BLaER1 treated with 17β-estradiol and CSF1 and Interleukin-3, amounts not matched to agents 10 nM and 100 nM (cell line): ENCODE data around the gene KRT86.

Source experiments
- H3K27ac ChIP-seq, 11 experiments: shearing (Covaris generic); formaldehyde crosslinking; 2 replicates each; pipeline ENCODE4 v1.8.1; 2022
- H3K27me3 ChIP-seq, 11 experiments: shearing (Covaris generic); formaldehyde crosslinking; 2 replicates each; pipeline ENCODE4 v1.8.1; 2022
- H3K36me3 ChIP-seq, 11 experiments: shearing (Covaris generic); formaldehyde crosslinking; 2 replicates each; pipeline ENCODE4 v1.8.1; 2022
- H3K4me1 ChIP-seq, 10 experiments: shearing (Covaris generic); formaldehyde crosslinking; 2 replicates each; pipeline ENCODE4 v1.8.1; 2022
- H3K4me2 ChIP-seq, 11 experiments: shearing (Covaris generic); formaldehyde crosslinking; 2 replicates each; pipeline ENCODE4 v1.8.1; 2022
- H3K4me3 ChIP-seq, 10 experiments: shearing (Covaris generic); formaldehyde crosslinking; 2 replicates each; pipeline ENCODE4 v1.8.1; 2022
- H3K9ac ChIP-seq, 11 experiments: shearing (Covaris generic); formaldehyde crosslinking; 2 replicates each; pipeline ENCODE4 v1.8.1; 2022
- H3K9me3 ChIP-seq, 11 experiments: shearing (Covaris generic); formaldehyde crosslinking; replicated peaks in 1 of 11; 2 replicates each; pipeline ENCODE4 v1.8.1; 2022
- H4K20me1 ChIP-seq, 11 experiments: shearing (Covaris generic); formaldehyde crosslinking; 2 replicates each; pipeline ENCODE4 v1.8.1; 2022
- Cebpa-rat ChIP-seq, 11 experiments: shearing (Covaris generic); IDR thresholded peaks; 2 replicates each; pipeline ENCODE4 v1.8.1; 2022

KRT86 gene

DNA sequence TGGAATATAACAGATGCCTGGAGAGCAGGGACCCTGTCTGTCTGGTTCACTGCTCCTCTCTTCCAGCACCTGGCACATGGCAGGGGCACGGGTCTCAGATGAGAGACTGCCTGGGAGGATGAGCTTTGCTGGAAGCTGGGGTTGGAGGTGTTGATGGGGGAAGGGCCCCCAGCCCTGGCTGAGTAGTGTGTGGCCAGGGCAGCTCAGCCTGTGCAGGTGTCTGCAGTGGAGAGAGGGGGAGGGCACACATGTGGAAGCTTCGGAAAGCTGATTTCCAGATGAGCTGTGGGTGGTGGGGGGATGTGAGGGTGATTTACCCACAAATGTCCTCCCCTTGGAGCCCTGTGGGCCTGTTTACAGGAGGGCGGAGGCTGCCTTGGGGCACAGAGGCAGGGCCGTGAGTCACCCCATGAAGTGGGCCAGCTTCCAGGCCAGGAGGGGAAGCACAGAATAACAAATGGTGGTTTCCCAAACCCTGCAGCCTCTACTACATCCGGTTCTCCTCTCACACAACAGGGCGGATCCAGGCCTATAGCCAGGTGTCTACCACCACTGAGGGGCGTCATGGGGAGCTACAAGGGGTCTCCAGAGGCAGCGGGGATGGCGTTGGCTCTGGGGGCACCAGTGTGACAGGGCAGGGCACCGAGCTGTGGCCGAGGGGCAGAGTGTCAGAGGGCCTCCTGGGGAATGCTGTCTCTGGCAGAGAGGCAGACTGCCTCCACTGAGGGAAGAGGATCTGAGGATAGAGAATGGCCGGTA lies 30.4 kb upstream of the KRT86 start:
- Histone ChIP-seq H3K9ac (peak overlapping the region; percentile 55 to 77 (median 67); a peak in 21 of 22 replicates), H3K4me2 (peak overlapping the region; percentile 69 to 94 (median 87)), H4K20me1 (no peaks in the 10 kb centered on the region), H3K27ac (peak overlapping the region; percentile 65 to 94 (median 83)), H3K4me3 (peak overlapping the region in 1 of 10 experiments; percentile 21; a peak in 1 of 20 replicates), H3K9me3 (no peaks in the 10 kb centered on the region), H3K4me1 (peaks cover 28 to 45% (median 37%) of the 10 kb centered on the region in 10 experiments), H3K27me3 (peaks cover 0 to 3% (median 0%) of the 10 kb centered on the region in 11 experiments; a peak in 2 of 22 replicates), H3K36me3 (no peaks in the 10 kb centered on the region)
- TF ChIP-seq Cebpa-rat (IDR thresholded peaks at IDR 0.05), result no peak

GRCh38 chr12:52244615-52244994 lies 29.8 kb upstream of the KRT86 start:
- no peak for TF ChIP-seq Cebpa-rat (IDR thresholded peaks at IDR 0.05)
- Histone ChIP-seq H3K9me3 (no peaks in the 10 kb centered on the region), H3K4me2 (peak overlapping the region; percentile 69 to 94 (median 87)), H3K4me3 (peak overlapping the region in 1 of 10 experiments; percentile 21; a peak in 1 of 20 replicates), H3K9ac (peak overlapping the region; percentile 55 to 77 (median 67); a peak in 20 of 22 replicates), H3K4me1 (peaks cover 30 to 51% (median 38%) of the 10 kb centered on the region in 10 experiments), H4K20me1 (no peaks in the 10 kb centered on the region), H3K27ac (peak overlapping the region; percentile 65 to 94 (median 83)), H3K36me3 (no peaks in the 10 kb centered on the region), H3K27me3 (peaks cover 0 to 9% (median 4%) of the 10 kb centered on the region in 11 experiments; a peak in 18 of 22 replicates)

- H3K9ac ChIP-seq, result no peak overlapping the region
- no peaks in the 10 kb centered on the region for H3K9me3 ChIP-seq
- no peaks in the 10 kb centered on the region for H3K36me3 ChIP-seq
- H4K20me1 ChIP-seq, result no peaks in the 10 kb centered on the region
- peaks cover 7 to 17% (median 12%) of the 10 kb centered on the region in 11 experiments; a peak in 21 of 22 replicates for H3K27me3 ChIP-seq
- peak overlapping the region in 3 of 11 experiments; percentile 6 to 34 (median 29); a peak in 3 of 22 replicates for H3K27ac ChIP-seq
- H3K4me2 ChIP-seq, result peak overlapping the region; percentile 16 to 94 (median 51); a peak in 19 of 22 replicates
- H3K4me3 ChIP-seq, result no peak overlapping the region
- H3K4me1 ChIP-seq, result peaks cover 33 to 59% (median 39%) of the 10 kb centered on the region in 10 experiments
- no peak for TF ChIP-seq Cebpa-rat (IDR thresholded peaks at IDR 0.05)
Measured at GRCh38 chr12:52245259-52245961, 29.0 kb upstream of the KRT86 start.

GRCh38 chr12:52245962-52246569 lies 28.4 kb upstream of the KRT86 start:
- H3K36me3 ChIP-seq, result no peaks in the 10 kb centered on the region
- H3K9me3 ChIP-seq, result no peaks in the 10 kb centered on the region
- no peak overlapping the region for H3K27ac ChIP-seq
- peaks cover 33 to 58% (median 39%) of the 10 kb centered on the region in 10 experiments for H3K4me1 ChIP-seq
- no peaks in the 10 kb centered on the region for H4K20me1 ChIP-seq
- peak overlapping the region; percentile 2 to 91 (median 30); a peak in 11 of 22 replicates for H3K4me2 ChIP-seq
- no peak overlapping the region for H3K4me3 ChIP-seq
- no peak for TF ChIP-seq Cebpa-rat (IDR thresholded peaks at IDR 0.05)
- peaks cover 10 to 21% (median 16%) of the 10 kb centered on the region in 11 experiments; a peak in 21 of 22 replicates for H3K27me3 ChIP-seq
- no peak overlapping the region for H3K9ac ChIP-seq

- H3K36me3 ChIP-seq, result no peaks in the 10 kb centered on the region
Measured at GRCh38 chr12:52246720-52247621, 27.5 kb upstream of the KRT86 start.

GRCh38 chr12:52247622-52248540 lies 26.6 kb upstream of the KRT86 start:
- Histone ChIP-seq H4K20me1 (no peaks in the 10 kb centered on the region), H3K36me3 (no peaks in the 10 kb centered on the region), H3K9me3 (no peaks in the 10 kb centered on the region), H3K4me2 (no peak overlapping the region), H3K27me3 (peaks cover 10 to 21% (median 16%) of the 10 kb centered on the region in 11 experiments; a peak in 21 of 22 replicates), H3K9ac (no peak overlapping the region), H3K4me1 (peaks cover 33 to 60% (median 49%) of the 10 kb centered on the region in 10 experiments), H3K27ac (no peak overlapping the region), H3K4me3 (no peak overlapping the region)
- TF ChIP-seq Cebpa-rat (IDR thresholded peaks at IDR 0.05), result no peak

More at GRCh38 chr12:52246720-52247621, 27.5 kb upstream of the KRT86 start:
- peaks cover 34 to 62% (median 47%) of the 10 kb centered on the region in 10 experiments for H3K4me1 ChIP-seq
- H3K9me3 ChIP-seq, result no peaks in the 10 kb centered on the region
- peaks cover 10 to 21% (median 16%) of the 10 kb centered on the region in 11 experiments; a peak in 21 of 22 replicates for H3K27me3 ChIP-seq
- H3K4me3 ChIP-seq, result no peak overlapping the region
- H3K27ac ChIP-seq, result no peak overlapping the region
- no peaks in the 10 kb centered on the region for H4K20me1 ChIP-seq
- 0 out of 22 replicates have a peak overlapping the region, but pooled peaks of 6 of the 11 experiments have one; percentile 2 to 91 (median 20) for H3K4me2 ChIP-seq
- no peak for TF ChIP-seq Cebpa-rat (IDR thresholded peaks at IDR 0.05)
- H3K9ac ChIP-seq, result no peak overlapping the region
